AG08395 (cell line): ENCODE measurements around the gene GLOD4.
A peak's percentile ranks its signal among the peaks of the same experiment; 100 is the strongest.
"Not testable (repeated sequence)": the region's sequence is repeated elsewhere in the genome, so short reads cannot be mapped to it uniquely, and the experiment has no call there.

Source experiments
- DNase-seq: peaks from one replicate; pipeline ENCODE4 v3.0.0; 2012; ENCODE audit warnings: mixed read lengths, low spot score

The GLOD4 gene

DNA sequence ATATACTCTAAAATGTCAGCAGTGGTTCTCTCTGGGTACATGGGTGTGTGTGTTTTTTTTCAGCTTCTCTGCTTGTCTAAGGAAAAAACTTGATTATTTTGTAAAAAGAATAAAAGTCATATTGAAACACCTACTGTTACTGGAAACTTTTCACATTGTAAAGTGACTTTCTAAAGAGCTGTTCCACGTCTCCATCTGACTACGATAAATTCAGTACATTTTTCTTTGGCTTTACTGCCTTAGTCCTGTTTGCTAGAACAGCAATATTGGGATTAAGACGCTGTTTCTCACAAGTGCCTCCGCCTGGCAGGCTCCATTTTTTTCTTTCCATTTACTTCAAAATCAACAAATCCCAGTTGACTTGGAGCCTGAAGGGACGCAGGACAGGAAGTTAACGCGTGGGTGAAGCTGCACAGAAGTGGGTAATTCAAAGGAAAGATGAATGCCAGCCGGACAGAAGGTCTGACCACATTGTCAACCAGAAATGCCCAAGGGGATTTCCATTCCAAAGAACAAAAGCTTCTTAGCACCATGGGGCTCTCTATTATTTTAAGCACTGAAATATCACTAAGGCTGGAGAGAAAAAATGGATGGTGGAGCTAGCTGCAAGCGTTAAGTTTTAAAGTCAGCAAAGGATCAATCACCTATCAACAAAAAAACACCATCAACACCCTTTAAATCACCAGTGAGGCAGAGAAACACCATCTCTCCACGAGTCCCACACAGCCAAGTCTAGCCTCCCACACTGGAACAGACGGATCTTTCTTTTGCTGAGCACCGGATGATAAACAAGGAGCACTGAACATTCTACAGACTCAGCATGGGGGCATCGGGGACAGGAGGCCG is 8.4 kb downstream of the GLOD4 start:
- no peak for DNase-seq

DNA sequence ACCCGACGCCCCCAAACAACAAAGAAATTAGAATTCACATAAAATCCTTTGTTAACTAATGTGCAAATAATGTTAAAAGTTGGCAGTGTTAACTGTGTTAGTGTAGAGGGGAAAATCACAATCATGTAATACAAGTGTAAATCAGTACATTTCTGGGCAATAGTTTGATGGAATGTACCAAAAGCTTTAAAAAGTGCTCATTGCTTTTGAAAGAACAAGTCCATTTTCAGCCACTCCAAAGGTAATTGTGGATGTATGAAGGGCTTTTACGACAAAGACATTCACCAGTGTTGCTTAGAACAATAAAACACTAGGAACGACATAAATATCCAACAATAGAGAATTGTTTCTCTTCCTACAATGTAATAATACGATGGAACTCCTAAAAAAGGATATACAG is 9.1 kb downstream of the GLOD4 start:
- DNase-seq: no peak

DNA sequence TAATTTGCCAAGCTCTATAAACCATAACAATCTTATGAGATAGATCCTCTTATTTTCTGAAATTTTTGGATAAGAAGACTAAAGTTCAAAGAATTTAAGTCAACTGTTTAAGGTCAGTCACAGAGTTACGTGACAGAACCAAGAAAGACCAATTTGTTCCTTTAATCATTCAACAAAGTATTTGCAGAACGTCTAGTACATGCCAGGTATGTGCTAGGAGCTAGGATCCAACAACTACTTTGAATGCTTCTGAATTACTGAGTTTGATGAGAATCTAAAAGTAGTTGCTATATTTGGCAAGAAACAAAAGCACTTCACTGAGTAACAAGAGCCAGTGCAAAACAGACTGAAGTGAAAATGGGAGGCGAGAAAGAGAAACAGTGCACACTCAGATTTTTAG is 15.0 kb downstream of the GLOD4 start:
- DNase-seq: no peak

DNA sequence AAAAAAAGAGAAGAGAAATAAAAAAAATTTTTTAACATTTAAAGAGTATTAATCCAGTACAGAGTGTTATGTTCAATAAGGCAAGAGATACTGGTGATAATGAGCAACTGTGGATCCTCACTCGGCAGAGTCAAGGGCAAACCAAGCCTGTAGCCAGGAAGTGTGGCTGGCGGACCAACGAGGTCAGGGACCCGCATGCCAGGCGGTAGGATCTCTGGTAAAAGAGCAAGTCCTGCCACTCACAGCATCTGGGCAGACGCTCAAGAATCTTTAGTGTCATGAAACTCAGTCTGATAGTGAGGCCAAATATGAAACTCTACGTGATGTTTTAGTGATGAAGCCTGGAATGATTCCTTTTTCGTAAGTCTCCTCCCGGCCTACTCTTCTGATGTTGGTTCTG is 21.7 kb downstream of the GLOD4 start:
- DNase-seq: no peak

DNA sequence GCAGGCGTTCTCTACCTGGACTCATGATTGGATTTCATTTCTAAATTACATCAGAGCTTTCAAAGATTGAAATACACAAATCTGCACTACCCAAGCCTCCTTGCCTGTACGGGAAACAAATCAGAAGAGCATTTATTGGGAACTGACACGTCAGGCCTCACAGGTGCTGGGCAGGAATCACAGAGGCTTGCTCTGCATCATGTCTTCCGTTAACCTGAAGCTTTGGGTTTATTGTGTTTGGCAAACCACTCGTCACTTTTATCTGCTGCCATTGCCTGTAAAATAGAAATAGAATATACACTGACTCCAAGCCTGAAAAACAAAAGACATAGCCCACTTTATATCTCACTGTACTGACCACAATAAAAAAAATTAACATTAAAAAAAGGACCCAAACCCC is 22.1 kb downstream of the GLOD4 start:
- DNase-seq: no peak

DNA sequence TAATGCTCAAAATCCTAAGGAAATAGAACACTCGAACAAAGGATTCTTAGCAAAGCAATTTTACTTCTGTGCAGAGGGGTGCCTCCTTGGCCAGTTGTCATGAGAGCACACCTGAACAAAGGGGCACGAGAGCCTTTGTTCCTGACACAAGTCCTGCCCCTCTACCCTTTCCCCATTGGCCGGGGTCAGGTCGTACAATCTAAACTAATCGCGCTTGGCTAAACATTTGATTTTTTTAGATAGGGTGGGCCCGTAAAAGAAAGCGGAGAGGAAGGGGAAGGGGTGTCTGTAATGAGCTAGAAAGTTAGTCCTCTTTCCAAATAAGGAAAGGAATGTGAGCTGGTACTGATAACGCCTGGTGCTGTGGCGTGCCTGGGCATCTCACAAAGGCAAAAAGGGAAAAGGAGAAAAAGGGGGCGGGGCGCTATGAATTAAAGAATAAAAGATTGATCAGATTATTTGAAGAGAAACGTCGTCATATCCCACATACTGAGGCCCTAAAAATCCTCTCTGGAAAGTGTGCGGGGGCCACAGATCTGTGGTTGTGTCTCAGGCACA is 26.0 kb downstream of the GLOD4 start:
- DNase-seq: not testable (repeated sequence)

DNA sequence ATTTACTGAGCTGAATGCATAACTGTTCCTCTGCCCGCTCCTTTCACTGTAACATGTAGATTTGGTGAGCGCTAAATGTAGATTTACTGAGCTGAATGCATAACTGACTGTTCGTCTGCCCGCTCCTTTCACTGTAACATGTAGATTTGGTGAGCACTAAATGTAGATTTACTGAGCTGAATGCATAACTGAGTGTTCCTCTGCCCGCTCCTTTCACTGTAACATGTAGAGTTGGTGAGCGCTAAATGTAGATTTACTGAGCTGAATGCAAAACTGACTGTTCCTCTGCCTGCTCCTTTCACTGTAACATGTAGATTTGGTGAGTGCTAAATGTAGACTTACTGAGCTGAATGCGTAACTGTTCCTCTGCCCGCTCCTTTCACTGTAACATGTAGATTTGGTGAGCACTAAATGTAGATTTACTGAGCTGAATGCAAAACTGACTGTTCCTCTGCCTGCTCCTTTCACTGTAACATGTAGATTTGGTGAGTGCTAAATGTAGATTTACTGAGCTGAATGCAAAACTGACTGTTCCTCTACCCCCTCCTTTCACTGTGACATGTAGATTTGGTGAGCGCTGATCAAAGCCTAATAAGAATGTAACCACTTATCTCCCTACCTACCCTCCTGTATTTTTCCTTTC is 26.6 kb downstream of the GLOD4 start:
- DNase-seq: not testable (repeated sequence)

DNA sequence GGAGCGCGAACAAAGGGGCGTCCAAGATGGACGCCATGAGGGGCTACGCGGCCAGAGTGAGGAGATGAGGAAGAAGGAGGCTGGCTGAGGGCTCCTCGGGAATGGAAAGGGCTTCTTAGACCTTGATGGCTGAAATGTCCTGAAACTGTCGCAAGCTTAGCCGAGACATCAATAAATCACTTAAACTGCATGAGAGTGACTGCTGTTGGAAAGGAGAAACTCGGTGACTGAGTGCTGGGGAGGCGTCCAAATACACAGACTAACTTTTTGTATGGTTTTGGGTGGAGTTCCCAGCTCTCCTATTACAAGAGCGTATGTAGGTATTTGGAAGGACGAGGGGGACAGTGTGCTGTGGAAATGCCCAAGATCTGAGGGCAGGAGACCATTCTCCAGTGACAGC is 28.7 kb downstream of the GLOD4 start:
- DNase-seq: no peak

DNA sequence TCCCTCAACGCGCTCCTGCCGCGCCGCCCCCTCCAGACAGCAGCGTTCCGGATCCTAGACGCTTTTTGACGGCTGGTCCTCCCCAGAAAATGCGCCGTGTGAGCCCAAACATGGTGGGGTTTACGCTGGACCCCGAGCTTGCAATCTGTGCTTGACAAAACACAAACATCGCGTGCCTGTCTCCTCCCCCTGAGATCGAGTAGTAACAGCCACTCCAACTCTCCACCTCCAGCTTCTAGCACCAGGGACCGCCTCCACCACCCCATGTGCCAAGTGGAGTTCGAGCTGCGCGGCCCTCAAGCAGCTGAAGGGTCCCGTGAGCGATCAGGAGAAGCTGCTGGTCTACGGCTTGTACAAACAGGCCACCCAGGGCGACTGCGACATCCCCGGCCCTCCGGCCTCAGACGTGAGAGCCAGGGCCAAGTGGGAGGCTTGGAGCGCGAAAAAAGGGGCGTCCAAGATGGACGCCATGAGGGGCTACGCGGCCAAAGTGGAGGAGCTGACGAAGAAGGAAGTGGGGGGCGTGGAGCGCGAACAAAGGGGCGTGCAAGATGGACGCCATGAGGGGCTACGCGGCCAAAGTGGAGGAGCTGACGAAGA is 29.4 kb downstream of the GLOD4 start:
- DNase-seq: peak; percentile 65

DNA sequence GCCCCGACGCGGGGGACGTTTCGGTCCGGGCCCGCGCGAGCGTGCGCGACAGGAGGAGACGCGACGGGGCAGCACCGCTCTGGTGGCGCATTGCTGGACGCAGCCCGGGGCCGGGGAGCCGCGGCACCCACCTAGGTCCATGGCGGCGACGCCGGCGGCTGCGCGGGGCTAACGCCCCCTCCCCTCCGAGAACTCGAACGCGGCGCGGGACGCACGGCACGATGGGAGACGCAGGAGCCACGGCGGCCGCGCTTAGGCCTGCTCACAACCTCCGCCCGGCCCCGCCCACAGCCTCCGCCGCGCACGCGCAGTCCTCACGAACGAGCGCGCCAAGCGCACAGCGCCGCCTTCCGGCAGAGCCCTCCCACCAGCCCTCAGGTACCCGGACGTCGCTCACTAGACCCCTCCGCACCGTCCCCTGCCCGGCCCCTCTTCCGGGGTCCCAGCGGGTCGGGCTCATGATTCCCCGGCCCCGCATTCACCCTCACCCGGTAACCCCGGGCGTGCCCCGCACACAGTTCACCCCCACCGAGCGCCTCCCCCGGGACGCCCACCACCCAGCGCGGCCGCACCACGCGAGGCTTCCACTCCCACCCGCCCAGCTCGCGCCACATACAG is 30.0 kb downstream of the GLOD4 start, which contains the start of gene GEMIN4:
Gene GEMIN4, minus strand, starts transcription at position 263 of the 618 bp plus-strand sequence. Its CDS starts 122 bp downstream, at position 141.
- peak; percentile 96 for DNase-seq

DNA sequence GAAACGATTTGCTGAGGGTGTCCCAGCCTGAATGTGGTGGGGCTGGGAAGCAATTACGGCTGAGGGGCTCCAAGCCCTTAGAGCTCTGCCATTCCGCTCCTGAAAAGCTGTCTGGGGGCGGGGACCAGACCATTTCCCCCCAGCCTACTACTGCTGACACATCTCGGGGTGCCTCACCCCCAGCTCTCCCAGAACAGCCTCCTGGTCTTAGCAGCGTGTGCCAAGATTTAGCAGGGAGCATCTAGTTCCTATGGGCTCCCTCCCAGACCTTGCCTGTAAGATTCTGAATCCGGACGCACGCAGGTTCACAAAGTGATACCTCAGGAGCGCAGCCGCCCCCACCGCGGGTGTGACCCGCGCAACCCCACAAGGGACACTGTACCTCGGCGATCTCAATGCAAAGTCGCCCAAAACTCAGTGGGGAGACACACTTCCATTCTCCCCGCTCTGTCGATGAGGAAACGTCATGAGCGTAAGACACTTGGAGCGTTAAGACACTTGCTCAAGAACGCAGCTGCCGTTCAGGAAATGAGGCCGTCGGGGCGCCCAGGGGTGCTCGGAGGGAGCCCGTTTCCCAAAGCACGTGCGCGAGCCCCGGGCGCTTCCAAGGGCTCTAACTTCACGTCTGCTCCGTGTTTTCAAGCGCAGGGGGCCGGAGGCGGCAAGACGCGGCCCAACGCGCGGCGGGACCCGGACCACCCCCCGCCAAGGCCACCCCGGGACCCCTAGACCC is 30.6 kb downstream of the GLOD4 start:
- DNase-seq: peak; percentile 49

DNA sequence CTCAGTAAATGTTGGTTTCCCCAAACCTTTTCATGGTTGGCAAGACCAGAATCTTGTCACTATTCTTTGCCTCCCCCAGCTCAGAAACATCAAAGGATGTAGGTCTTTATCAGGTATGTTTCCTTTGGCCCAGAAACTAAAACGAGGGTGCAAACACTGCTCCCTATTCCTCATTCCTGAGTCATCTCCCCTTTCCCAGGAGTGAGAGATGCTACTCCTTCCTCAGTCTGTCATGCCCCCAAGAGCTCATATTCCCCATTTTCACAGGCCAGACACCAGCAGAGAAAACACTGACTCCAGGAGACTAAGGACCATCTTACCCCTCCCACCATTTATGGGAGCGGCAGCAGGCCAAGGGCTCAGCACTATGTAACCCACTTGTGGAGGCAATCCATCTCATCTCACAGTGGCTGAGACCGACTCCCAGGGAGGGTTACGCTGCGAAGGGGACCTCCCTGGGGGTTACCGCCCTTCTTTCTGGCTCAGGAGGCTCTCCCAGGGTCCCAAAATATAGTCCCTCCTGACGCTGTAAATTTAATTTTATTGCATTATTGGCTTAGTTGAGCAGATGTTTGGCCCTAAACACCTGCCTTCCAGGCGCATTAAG is 31.5 kb downstream of the GLOD4 start:
- no peak for DNase-seq

DNA sequence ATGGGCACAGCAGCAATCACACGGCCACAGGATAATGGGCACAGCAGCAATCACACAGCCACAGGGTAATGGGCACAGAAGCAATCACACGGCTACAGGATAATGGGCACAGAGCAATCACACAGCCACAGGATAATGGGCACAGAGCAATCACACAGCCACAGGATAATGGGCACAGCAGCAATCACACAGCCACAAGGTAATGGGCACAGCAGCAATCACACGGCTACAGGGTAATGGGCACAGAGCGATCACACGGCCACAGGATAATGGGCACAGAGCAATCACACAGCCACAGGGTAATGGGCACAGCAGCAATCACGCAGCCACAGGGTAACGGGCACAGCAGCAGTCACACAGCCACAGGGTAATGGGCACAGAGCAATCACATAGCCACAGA is 32.7 kb downstream of the GLOD4 start:
- not testable (repeated sequence) for DNase-seq

DNA sequence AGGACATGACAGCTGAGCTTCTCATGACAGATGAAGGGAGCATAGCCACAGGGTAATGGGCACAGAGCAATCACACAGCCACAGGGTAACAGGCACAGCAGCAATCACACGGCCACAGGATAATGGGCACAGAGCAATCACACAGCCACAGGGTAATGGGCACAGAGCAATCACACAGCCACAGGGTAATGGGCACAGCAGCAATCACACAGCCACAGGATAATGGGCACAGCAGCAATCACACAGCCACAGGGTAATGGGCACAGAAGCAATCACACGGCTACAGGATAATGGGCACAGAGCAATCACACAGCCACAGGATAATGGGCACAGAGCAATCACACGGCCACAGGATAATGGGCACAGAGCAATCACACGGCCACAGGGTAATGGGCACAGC is 33.5 kb downstream of the GLOD4 start:
- not testable (repeated sequence) for DNase-seq

DNA sequence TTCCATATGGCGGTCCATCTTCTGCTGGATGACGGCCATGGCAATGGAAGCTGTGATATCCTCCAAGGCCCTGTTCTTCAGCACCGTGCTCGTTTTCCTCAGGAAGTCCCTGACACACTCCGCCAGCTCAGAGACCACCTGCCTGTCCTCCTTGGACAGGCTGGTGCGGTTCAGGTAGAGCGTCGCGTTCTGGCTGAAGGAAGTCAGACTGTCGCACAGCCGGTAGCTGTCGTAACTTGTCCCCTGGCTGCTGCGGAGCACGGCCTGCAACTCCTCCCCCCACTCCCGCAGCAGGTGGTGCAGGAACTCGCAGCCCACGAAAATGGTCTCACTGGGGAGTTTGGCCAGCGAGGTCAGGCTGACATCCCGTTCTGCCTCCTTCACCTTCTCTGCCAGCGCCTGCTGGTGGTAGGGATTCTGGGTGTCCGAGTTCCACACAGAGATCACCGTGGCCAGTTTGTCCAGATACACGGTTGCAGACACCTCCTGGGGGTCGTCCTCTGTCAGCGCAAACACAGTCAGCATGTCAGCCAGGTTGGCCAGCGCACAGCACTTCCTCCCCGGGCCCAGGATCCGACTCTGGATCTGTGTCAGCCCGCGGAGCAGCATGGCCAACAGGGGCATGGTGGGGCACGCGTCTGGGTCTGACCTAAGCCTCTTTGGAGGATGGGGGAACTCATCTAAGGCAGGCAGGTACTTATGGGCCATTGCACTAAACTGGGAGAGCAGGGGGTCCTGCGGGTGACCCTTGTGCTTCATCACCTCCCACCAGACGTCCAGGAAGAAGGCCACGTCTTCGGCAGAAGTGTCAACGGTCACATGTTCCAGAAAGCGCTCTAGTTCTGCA is 35.1 kb downstream of the GLOD4 start:
- DNase-seq: no peak

DNA sequence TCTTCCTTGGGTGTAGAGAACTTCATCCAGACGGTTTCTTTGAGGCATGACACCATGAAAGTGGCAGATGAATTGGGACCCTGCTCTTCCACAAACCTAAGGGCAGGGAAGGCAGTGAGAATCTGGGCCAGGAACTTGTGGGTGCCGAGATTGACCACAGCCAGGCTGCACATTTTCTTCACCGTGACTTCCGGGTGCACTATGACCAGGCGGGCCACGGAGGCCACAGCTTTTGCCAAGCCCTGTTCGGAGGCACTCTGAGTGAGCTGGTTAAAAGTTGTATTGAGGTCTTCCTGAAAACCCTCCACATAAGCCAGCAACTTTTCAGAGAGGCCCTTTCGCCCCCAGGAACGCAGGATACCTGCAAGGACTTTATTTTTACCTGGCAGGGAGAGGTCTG is 35.9 kb downstream of the GLOD4 start:
- no peak for DNase-seq

DNA sequence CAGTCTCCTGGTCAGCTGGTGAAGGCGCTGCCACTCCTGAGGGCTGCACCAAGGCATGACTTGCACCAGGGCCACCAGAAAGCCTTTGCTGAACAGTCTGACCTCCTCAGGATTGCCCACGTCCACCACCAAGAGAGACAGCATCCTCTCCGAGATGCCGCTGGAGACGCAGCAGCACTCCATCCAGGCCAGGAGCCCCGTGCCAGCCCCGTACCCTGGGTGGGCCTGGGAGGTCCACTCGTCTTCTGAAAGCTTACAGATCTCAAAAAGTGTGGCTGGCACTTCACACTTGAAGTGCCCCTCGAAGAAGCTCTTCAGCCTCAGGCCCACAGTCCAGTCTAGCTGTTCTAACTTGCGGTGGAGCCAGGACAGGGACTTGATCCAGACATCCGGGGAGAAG is 36.7 kb downstream of the GLOD4 start:
- DNase-seq: no peak

DNA sequence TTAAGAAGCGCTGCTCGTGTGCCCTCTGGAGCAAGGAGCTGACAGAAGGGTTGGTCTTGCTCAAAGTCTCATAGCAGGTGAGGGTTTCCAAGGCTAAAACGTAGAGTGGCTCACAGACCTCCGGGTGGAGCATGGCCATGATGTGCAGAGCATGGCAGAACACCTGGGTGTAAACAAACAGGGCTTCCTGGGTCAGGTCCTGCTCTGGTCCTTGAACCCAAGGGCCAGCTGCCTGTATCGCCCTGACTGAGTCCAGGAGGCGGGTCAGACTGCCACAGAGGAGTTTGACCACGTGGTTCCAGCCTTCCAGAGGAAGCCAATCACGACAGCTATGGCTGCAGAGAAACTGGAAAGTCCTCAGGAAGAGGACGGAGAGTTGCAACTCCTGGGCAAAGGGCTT is 37.1 kb downstream of the GLOD4 start:
- DNase-seq: no peak

DNA sequence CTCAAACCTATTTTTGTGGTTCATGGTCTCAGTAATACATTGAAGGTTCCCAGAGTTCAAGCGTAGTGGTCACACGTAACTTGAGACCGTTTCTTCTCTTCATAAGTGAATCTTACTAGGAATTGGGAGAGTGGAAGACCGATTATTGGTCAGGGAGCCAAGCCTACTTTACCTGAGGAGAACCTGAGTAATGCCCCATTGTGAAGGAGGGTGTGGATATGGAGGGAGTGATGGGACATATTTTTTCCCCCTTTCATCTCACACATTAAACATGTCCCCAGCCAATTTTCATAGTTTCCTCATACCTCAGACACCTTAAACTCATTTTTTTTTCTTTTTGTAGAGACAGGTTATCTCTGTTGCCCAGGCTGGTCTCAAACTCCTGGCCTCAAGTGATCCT is 38.9 kb downstream of the GLOD4 start:
- DNase-seq: no peak

DNA sequence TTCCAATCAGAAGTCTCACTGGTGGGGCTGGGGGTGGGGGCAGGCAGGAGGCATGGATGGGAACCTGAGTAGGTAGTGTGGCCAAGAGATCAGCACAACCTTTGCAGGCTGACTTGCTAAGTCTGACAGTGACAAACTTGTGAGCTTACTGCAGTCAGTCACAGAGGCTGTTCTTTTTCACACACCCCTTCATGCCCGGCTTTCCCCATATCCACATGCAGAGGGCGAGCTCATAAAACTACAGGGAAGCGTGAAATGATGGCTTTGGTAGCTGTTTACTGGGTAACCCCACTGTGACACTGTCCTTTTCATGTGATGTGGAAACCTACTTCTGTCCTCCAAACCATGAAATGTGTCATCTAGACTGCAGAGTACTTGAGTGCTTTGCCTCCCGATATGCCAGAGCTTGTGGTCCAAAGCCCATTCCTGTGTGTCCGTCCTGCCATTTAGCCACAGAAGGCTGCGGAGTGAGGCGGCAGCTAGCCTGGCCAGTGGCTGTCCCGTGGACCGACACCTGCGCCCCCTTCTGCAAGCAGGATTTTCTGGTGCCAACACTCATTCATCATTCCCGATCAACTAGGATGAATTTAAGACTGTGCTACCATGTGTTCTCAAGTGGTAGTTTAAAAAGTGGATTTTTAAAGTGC is 39.8 kb downstream of the GLOD4 start:
- DNase-seq: no peak
